ENCODE results near the gene KCNT1. TPM values are rescaled to one million over a fixed set of nuclear protein-coding genes. Genes with fewer than 3 reads are reported as not detected.

Gene KCNT1
- total and polyA plus RNA-seq, 2 donors (not counting 3 experiments of a cell fraction or from before 2014, with no cell fraction given), result not detected

GRCh38 chr9:135828656-135829055 lies 126.7 kb downstream of the KCNT1 start:
- no peak overlapping the region for H3K4me2 ChIP-seq (ENCODE audit: insufficient read depth, low read length)
- BruUV-seq (replicated peaks), result no TSS peak
- DNase-seq (ENCODE audit: low read depth, low spot score) (no peak), FAIRE-seq (no peak)
- TF ChIP-seq JUN (IDR thresholded peaks at IDR 0.05; ENCODE audit: borderline replicate concordance, insufficient read depth, insufficient read length, low read depth), result no peak
- no peak for TF ChIP-seq POLR2A (IDR thresholded peaks at IDR 0.05; ENCODE audit: low read depth, low read length)
- no peak for TF ChIP-seq CTCF (IDR thresholded peaks at IDR 0.05; ENCODE audit: extremely low read depth in 1 of 2, insufficient read depth in 1 of 2, low read depth in 1 of 2, low read length in 2 of 2)
- no peak for TF ChIP-seq GATA2 (IDR thresholded peaks at IDR 0.05; ENCODE audit: insufficient read depth, insufficient read length, low read depth, low read length)
- TF ChIP-seq MYC (IDR thresholded peaks at IDR 0.05; ENCODE audit: low read depth, low read length), result no peak
- no peak for TF ChIP-seq EZH2 (IDR thresholded peaks at IDR 0.05; ENCODE audit: borderline replicate concordance, low read depth, low read length, severe bottlenecking)
- TF ChIP-seq MAX (IDR thresholded peaks at IDR 0.05; ENCODE audit: insufficient read depth, insufficient read length), result no peak
- no peak for TF ChIP-seq FOS (IDR thresholded peaks at IDR 0.05; ENCODE audit: borderline replicate concordance, insufficient read depth, low read length)
- TF ChIP-seq POLR2AphosphoS5 (IDR thresholded peaks at IDR 0.05; ENCODE audit: insufficient read depth, low read depth, low read length), result no peak
- H3K4me1 ChIP-seq (ENCODE audit: control insufficient read depth, extremely low read depth, insufficient read depth, low read length), result no peaks in the 10 kb centered on the region
- peaks cover 2% of the 10 kb centered on the region for H4K20me1 ChIP-seq (replicated peaks; ENCODE audit: control insufficient read depth, extremely low read depth, insufficient read depth, low read length)
- no peaks in the 10 kb centered on the region for H3K9me3 ChIP-seq (replicated peaks; ENCODE audit: control insufficient read depth, insufficient read depth, low read length)
- H3K27ac ChIP-seq (ENCODE audit: insufficient read depth, low read depth, low read length), result no peak overlapping the region
- intact Hi-C loops (cut with micrococcal nuclease) (no loop called here), dilution Hi-C loops (cut with MboI; ENCODE audit: extremely low pct_ligation_motif_present, low sequenced_read_pairs) (no loop called here)
- H3K79me2 ChIP-seq (ENCODE audit: control insufficient read depth, insufficient read depth, low read length), result peaks cover 45% of the 10 kb centered on the region
- H2AFZ ChIP-seq (ENCODE audit: low read depth, low read length), result no peak overlapping the region
- H3K4me3 ChIP-seq (replicated peaks in 1 of 3; ENCODE audit: insufficient read depth in 1 of 3, low read depth in 1 of 3, low read length in 3 of 3), result no peak overlapping the region
- ChIA-PET CTCF (no interaction called here), POLR2A (no interaction called here)
- no peaks in the 10 kb centered on the region for H3K9me1 ChIP-seq (replicated peaks; ENCODE audit: control insufficient read depth, extremely low read depth, insufficient read depth, low read length)
- no peaks in the 10 kb centered on the region for H3K27me3 ChIP-seq (ENCODE audit: control insufficient read depth in 2 of 2, insufficient read depth in 2 of 2, low read length in 2 of 2)
- peaks cover 2 to 10% of the 10 kb centered on the region in 2 experiments for H3K36me3 ChIP-seq (ENCODE audit: control insufficient read depth in 2 of 2, extremely low read depth in 1 of 2, insufficient read depth in 2 of 2, low read length in 2 of 2)
- H3K9ac ChIP-seq (replicated peaks; ENCODE audit: extremely low read depth, insufficient read depth, low read length), result no peak overlapping the region
